K562 (cell line): Measurements from ENCODE around the gene TIMM44. TPM values are rescaled to one million over a fixed set of nuclear protein-coding genes. Genes with fewer than 3 reads are reported as not detected.

Experiments
- AFF4 ChIP-seq: sonication (generic); formaldehyde crosslinking; IDR thresholded peaks from 2 replicates; pipeline ENCODE4 v1.8.0; 2023; ENCODE audit warnings: mild to moderate bottlenecking, missing genetic modification reagents
- BCL6 ChIP-seq: fragments of 250-450 bp; sonication (Bioruptor Pico); IDR thresholded peaks from 2 replicates; pipeline ENCODE4 v1.4.0; 2020
- CREM ChIP-seq: IDR thresholded peaks from 2 replicates; pipeline ENCODE4 v1.6.1; 2014; ENCODE audit warnings: antibody characterized with exemption, low read depth
- NFE2 ChIP-seq: IDR thresholded peaks from 2 replicates; pipeline ENCODE4 v1.6.1; 2014; ENCODE audit warnings: antibody characterized with exemption, low read depth
- NR1H2 ChIP-seq: sonication (generic); formaldehyde crosslinking; IDR thresholded peaks from 2 replicates; pipeline ENCODE4 v1.4.0; 2020; ENCODE audit warnings: mild to moderate bottlenecking, missing genetic modification reagents
- POLR3G ChIP-seq: IDR thresholded peaks from 2 replicates; pipeline ENCODE4 v1.6.1; 2011; ENCODE audit not compliant: insufficient read length, insufficient replicate concordance; ENCODE audit errors: extremely low read depth
- ZEB2 ChIP-seq: fragments of 450-650 bp; IDR thresholded peaks from 2 replicates; pipeline ENCODE4 v1.6.1; 2016
- ZNF445 ChIP-seq: fragments of 250-450 bp; sonication (Bioruptor Pico); IDR thresholded peaks from 2 replicates; pipeline ENCODE4 v1.4.0; 2020; ENCODE audit warnings: low read depth, mild to moderate bottlenecking, moderate library complexity
- polyA plus RNA-seq, 8 experiments: library from polyadenylated mRNA; depleted of rRNA in 4 of 8; stranded (reverse) in 5 of 8; unstranded in 3 of 8; fragments of >200 nt; fragmentation: Nextera tagmentation in 2 of 8; fragmentation: Illumina TruSeq in 1 of 8; extraction: Ambion mirVana in 2 of 8; extraction: Trizol in 1 of 8; gene quantifications; 2 replicates each; pipeline versions ENCODE4 v1.2.1 to v1.2.3, GENCODE V29; 2011 to 2014; ENCODE audit warnings: inconsistent platforms in 1 of 8, missing spikeins in 1 of 8
- total RNA-seq, 7 experiments: library from RNA; depleted of rRNA in 6 of 7; stranded (reverse); fragments of >200 nt in 6 of 7; fragmentation: Illumina TruSeq in 2 of 7; extraction: Trizol in 2 of 7; gene quantifications; 2 replicates each; pipeline versions ENCODE4 v1.2.1 to v1.2.3, GENCODE V29; 2011 to 2021; ENCODE audit warnings: low replicate concordance in 1 of 7

Gene TIMM44
- total and polyA plus RNA-seq, 9 of the 15 experiments (the other 6 are each of a cell fraction or from before 2014, with no cell fraction given): 10.3 to 231 (median 89.3) TPM

- TF ChIP-seq AFF4 (CRISPR knock-in tag) (no peak), ZEB2 (no peak), POLR3G (no peak), BCL6 (CRISPR knock-in tag) (no peak), NFE2 (no peak), CREM (no peak), NR1H2 (CRISPR knock-in tag) (no peak), ZNF445 (CRISPR knock-in tag) (no peak)
- TF ChIP-seq, all 486 proteins: peak for 0
These were observed 33.7 kb upstream of the TIMM44 start (continued) for GRCh38 chr19:7977021-7977722.
